ENCODE results near the gene ATP11A. TPM values are rescaled to one million over a fixed set of nuclear protein-coding genes. Genes with fewer than 3 reads are reported as not detected.

The ATP11A gene
- total and polyA plus RNA-seq, 2 experiments from 2014 or later, result 28.7 to 30.8 TPM

DNA sequence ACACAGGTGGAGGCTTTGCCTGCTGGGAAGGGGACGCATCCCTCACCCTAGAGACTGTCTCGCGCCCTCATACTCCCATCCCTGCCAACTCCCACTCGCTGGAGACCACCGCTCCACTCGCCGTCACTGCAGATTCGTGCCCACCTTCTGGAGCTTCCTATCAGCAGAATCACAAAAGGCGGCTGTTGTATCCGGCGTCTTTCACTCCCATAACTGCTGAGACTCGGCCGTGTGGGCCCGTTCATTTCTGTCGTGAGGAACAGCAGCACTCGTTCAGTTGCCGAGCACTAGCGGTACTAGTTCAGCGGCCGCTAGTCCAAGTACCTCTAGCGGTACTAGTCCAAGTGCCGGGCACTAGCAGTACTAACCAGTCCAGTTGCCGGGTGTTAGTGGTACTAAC lies 154.6 kb downstream of the ATP11A start:
- no peak overlapping the region for H3K27ac ChIP-seq
- no peak overlapping the region for H3K4me3 ChIP-seq
- H3K9me3 ChIP-seq (ENCODE audit: low read depth), result no peaks in the 10 kb centered on the region
- no peaks in the 10 kb centered on the region for H3K36me3 ChIP-seq (replicated peaks; ENCODE audit: insufficient read depth, low read depth)
- TF ChIP-seq EZH2 (IDR thresholded peaks at IDR 0.05; ENCODE audit: borderline replicate concordance) (no peak), EZH2phosphoT487 (IDR thresholded peaks at IDR 0.05; ENCODE audit: low read depth, severe bottlenecking, unreplicated experiment) (no peak)
- TF ChIP-seq, protein P1, sequence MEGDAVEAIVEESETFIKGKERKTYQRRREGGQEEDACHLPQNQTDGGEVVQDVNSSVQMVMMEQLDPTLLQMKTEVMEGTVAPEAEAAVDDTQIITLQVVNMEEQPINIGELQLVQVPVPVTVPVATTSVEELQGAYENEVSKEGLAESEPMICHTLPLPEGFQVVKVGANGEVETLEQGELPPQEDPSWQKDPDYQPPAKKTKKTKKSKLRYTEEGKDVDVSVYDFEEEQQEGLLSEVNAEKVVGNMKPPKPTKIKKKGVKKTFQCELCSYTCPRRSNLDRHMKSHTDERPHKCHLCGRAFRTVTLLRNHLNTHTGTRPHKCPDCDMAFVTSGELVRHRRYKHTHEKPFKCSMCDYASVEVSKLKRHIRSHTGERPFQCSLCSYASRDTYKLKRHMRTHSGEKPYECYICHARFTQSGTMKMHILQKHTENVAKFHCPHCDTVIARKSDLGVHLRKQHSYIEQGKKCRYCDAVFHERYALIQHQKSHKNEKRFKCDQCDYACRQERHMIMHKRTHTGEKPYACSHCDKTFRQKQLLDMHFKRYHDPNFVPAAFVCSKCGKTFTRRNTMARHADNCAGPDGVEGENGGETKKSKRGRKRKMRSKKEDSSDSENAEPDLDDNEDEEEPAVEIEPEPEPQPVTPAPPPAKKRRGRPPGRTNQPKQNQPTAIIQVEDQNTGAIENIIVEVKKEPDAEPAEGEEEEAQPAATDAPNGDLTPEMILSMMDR (IDR thresholded peaks at IDR 0.05; ENCODE audit: poor library complexity), result no peak
- no peaks in the 10 kb centered on the region for H3K79me2 ChIP-seq
- H4K20me1 ChIP-seq (ENCODE audit: insufficient read depth, poor library complexity, severe bottlenecking), result no peaks in the 10 kb centered on the region
- H2AFZ ChIP-seq, result no peak overlapping the region
- no peaks in the 10 kb centered on the region for H3K9me2 ChIP-seq (replicated peaks; ENCODE audit: insufficient read depth)
- H3K27me3 ChIP-seq, result no peaks in the 10 kb centered on the region
- DNase-seq (ENCODE audit: low spot score), result no peak
- 98% methylated on average over 23 of the region's 23 CpGs for whole genome bisulfite sequencing (ENCODE audit: low lambda C conversion rate, missing lambda C conversion rate)
- no peak overlapping the region for H3K4me2 ChIP-seq
- no peaks in the 10 kb centered on the region for H3K4me1 ChIP-seq (ENCODE audit: insufficient read depth)

DNA sequence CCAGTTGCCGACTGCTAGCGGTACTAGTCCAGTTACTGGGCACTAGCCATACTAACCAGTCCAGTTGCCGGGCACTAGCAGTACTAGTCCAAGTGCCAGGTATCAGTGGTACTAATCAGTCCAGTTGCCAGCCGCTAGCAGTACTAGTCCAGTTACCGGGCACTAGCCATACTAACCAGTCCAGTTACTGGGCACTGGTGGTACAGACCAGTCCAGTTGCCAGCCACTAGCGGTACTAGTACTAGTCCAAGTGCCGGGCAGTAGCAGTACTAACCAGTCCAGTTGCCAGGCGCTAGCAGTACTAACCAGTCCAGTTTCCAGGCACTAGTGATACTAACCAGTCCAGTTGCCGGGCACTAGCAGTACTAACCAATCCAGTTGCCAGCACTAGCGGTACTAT lies 155.0 kb downstream of the ATP11A start:
- Histone ChIP-seq H4K20me1 (ENCODE audit: insufficient read depth, poor library complexity, severe bottlenecking) (no peaks in the 10 kb centered on the region), H3K27me3 (no peaks in the 10 kb centered on the region), H3K4me3 (no peak overlapping the region), H3K79me2 (no peaks in the 10 kb centered on the region), H3K4me1 (ENCODE audit: insufficient read depth) (no peaks in the 10 kb centered on the region), H3K9me3 (ENCODE audit: low read depth) (no peaks in the 10 kb centered on the region), H3K9me2 (replicated peaks; ENCODE audit: insufficient read depth) (no peaks in the 10 kb centered on the region), H3K36me3 (replicated peaks; ENCODE audit: insufficient read depth, low read depth) (no peaks in the 10 kb centered on the region), H2AFZ (no peak overlapping the region), H3K27ac (no peak overlapping the region), H3K4me2 (no peak overlapping the region)
- no peak for DNase-seq (ENCODE audit: low spot score)
- WGBS (ENCODE audit: low lambda C conversion rate, missing lambda C conversion rate), result 98% methylated on average over 10 of the region's 10 CpGs
- TF ChIP-seq EZH2phosphoT487 (IDR thresholded peaks at IDR 0.05; ENCODE audit: low read depth, severe bottlenecking, unreplicated experiment), result no peak
- no peak for TF ChIP-seq EZH2 (IDR thresholded peaks at IDR 0.05; ENCODE audit: borderline replicate concordance)
- TF ChIP-seq, protein P1 (IDR thresholded peaks at IDR 0.05; ENCODE audit: poor library complexity), result no peak

DNA sequence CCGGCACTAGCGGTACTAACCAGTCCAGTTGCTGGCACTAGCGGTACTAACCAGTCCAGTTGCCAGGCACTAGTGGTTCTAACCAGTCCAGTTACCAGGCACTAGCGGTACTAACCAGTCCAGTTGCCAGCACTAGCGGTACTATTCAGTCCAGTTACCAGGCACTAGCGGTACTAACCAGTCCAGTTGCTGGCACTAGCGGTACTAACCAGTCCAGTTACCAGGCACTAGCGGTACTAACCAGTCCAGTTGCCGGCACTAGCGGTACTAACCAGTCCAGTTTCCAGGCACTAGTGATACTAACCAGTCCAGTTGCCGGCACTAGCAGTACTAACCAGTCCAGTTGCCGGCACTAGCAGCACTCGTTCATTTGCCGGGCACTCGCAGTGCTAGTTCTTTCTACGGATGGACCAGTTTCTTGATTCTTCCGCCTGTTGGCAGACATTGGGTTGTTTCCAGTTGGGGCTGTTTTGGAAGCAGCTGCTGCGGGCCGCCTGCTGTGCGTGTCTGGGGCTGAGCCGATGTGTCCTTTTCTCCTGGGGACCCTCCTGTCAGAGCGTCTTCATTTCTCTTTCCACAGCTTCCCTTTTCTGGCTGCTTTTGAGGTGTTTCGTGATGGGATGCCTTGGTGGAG lies 155.8 kb downstream of the ATP11A start:
- TF ChIP-seq, protein P1 (IDR thresholded peaks at IDR 0.05; ENCODE audit: poor library complexity), result no peak
- TF ChIP-seq EZH2phosphoT487 (IDR thresholded peaks at IDR 0.05; ENCODE audit: low read depth, severe bottlenecking, unreplicated experiment) (no peak), EZH2 (IDR thresholded peaks at IDR 0.05; ENCODE audit: borderline replicate concordance) (no peak)
- H3K79me2 ChIP-seq, result no peaks in the 10 kb centered on the region
- no peak overlapping the region for H3K4me2 ChIP-seq
- H3K9me2 ChIP-seq (replicated peaks; ENCODE audit: insufficient read depth), result no peaks in the 10 kb centered on the region
- H3K9me3 ChIP-seq (ENCODE audit: low read depth), result no peaks in the 10 kb centered on the region
- no peak overlapping the region for H2AFZ ChIP-seq
- H3K4me3 ChIP-seq, result no peak overlapping the region
- H4K20me1 ChIP-seq (ENCODE audit: insufficient read depth, poor library complexity, severe bottlenecking), result no peaks in the 10 kb centered on the region
- 96% methylated on average over 23 of the region's 23 CpGs for WGBS (ENCODE audit: low lambda C conversion rate, missing lambda C conversion rate)
- no peaks in the 10 kb centered on the region for H3K36me3 ChIP-seq (replicated peaks; ENCODE audit: insufficient read depth, low read depth)
- no peaks in the 10 kb centered on the region for H3K4me1 ChIP-seq (ENCODE audit: insufficient read depth)
- no peak overlapping the region for H3K27ac ChIP-seq
- H3K27me3 ChIP-seq, result no peaks in the 10 kb centered on the region
- no peak for DNase-seq (ENCODE audit: low spot score)
